Stimulated activated CD4-positive, alpha-beta T cell treated with anti-CD3 and anti-CD28 coated beads, Interleukin-15, amount 100 ng/mL, for 24 hours (primary cell): Measurements from ENCODE around the gene S100A16.
"Not testable (repeated sequence)": the region's sequence is repeated elsewhere in the genome, so short reads cannot be mapped to it uniquely, and the experiment has no call there.

Source experiments
- DNase-seq: peaks from one replicate; pipeline ENCODE4 v3.0.0-alpha.2; 2020

S100A16 gene

GRCh38 chr1:153614189-153614900 is 1.4 kb upstream of the S100A16 start:
- DNase-seq = no peak

DNA sequence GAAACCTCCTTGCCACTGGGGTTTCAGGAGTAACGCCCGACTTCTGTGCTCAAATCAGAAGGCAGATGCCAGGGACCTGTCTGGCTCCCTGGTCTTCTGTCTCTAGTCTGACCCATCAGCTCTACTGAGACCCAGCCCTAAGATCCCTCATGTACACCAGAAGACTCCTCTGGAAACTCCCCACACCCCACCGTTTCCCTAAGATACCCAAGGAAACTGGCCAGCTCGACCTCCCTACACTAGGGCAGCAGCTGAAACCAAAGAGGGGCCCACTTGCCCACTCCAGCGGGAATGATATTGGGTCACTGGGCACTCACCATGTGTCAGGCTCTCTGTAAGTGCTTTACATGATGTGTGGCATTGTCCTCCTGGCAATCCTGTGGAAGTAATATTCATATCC is 469 bp upstream of the S100A16 start:
- DNase-seq = no peak

DNA sequence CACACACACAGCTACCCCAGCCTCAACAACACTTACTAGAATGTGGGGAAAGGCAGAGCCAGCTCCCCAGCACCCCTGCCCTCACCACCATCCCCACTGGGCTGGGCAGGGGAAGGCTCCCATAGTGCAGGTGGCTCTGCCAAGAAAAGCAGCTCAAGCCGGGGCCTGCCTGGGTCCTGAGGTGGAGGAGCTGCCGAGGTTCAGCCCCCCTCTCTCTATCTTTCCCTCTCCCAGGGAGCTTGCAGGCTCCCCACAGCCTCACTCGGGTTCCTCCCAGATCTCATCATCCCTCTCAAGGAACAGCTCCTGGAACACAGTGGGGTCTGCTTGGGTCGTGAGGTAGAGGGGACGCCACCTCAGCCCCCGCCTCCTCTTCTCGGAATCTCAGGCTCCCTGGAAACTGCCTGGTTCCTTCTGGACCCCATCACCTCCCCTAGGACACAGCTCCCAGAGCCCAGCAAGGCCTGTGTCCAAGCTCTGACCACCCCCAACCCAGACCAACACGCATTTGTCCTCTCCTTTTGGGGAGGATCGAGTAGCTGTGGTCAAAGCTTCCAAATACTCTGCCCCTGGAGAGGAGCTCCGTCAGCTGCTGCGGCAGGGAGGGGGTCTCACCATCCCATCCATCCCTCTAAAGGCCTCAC is 704 bp downstream of the S100A16 start:
- no peak for DNase-seq

DNA sequence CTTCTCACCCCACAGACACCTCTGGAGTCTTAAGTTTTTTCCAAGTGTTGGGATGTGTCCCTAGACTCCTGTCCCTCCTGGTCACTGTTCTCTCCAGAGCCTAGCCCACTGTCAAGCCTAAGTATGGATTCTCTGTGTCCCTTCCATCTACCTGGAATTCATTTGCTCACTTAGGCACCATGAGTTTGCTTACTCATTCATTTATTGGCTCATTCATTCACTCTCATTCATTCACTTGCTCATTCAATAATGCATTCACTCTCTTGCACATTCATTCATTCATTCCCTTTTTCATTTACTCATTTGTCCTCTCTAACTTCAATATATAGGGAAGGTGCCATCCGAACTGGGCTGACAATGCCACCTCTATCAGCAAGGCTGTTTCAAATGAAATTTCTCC is 1.6 kb downstream of the S100A16 start:
- DNase-seq = no peak

- no peak for DNase-seq
Measured at GRCh38 chr1:153610811-153611301, 2.1 kb downstream of the S100A16 start.

DNA sequence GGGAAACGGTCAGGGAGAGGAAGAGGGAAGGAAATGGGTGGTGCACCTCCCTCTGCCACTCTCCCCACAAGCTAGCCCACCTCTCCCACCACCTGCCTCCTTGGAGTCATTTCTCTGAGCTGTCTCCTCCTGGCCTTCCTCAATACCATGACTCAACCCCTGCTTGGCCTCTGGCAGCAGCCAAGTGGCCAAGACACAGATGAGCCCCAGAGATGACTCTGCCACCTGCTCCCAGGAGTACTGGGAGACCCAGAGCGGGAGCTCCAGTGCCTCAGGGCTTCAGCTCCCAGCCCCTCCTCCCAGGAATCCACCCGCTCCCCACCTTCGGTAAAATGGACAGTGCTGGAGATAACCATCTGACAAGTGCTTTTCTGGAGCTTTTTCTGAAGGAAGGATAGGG is 2.6 kb downstream of the S100A16 start:
- DNase-seq = no peak

DNA sequence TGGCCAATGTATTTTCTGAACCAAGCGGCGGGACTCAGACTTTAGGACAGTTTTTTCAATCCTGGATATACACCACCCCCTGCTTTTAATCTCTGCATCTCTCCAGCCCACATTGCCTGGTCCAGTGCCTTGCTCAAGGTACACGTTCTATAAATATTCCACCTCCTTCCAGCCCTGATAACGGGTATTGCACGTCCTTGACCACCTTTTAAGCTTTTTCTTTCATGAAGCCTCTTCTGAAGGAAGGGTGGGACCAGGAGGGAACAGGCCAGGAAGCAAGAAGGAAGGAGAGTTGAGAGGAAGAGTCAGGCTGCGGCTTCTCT is 3.4 kb downstream of the S100A16 start:
- DNase-seq = no peak

GRCh38 chr1:153608742-153609584 is 4.0 kb downstream of the S100A16 start:
- DNase-seq = no peak

- no peak for DNase-seq
Measured at GRCh38 chr1:153608089-153608682, 4.8 kb downstream of the S100A16 start.

- DNase-seq = no peak
Measured at GRCh38 chr1:153607381-153607780, 5.6 kb downstream of the S100A16 start.

DNA sequence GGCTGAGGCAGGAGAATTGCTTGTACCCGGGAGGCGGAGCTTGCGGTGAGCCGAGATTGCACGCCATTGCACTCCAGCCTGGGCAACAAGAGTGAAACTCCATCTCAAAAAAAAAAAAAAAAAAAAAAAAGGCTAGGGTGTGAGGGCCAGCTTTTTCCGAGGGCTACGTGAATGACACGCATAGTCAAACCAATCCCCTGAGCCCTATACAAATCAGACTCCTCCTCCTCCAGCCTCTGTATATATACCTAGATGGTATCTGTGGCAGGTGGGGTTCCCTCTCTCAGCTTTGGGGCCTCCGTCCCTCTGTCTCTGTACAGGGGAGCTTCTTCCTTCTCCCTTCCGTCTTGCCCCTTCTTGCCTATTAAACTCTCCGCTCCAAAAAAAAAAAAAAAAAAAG is 6.7 kb downstream of the S100A16 start:
- no peak for DNase-seq

- no peak for DNase-seq
Measured at GRCh38 chr1:153602749-153603148, 10.2 kb downstream of the S100A16 start.

DNA sequence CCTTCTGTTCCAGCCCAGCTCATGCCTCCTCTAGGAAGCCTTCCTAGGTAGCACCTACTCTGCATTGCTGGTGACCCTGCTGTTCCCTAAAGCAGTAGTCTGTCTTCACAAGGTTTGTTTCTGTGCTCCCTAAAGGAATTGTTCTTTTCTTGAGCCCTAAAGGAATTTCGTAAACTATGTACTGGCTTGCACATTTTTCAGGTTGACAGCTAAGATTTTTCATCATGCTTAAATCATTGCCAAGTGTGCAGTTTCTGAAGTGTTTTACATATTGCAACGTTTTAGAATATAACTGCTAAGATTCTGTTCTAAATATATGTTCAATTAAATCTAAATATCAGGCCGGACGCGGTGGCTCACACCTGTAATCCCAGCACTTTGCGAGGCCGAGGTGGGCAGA is 13.1 kb downstream of the S100A16 start:
- DNase-seq = no peak

DNA sequence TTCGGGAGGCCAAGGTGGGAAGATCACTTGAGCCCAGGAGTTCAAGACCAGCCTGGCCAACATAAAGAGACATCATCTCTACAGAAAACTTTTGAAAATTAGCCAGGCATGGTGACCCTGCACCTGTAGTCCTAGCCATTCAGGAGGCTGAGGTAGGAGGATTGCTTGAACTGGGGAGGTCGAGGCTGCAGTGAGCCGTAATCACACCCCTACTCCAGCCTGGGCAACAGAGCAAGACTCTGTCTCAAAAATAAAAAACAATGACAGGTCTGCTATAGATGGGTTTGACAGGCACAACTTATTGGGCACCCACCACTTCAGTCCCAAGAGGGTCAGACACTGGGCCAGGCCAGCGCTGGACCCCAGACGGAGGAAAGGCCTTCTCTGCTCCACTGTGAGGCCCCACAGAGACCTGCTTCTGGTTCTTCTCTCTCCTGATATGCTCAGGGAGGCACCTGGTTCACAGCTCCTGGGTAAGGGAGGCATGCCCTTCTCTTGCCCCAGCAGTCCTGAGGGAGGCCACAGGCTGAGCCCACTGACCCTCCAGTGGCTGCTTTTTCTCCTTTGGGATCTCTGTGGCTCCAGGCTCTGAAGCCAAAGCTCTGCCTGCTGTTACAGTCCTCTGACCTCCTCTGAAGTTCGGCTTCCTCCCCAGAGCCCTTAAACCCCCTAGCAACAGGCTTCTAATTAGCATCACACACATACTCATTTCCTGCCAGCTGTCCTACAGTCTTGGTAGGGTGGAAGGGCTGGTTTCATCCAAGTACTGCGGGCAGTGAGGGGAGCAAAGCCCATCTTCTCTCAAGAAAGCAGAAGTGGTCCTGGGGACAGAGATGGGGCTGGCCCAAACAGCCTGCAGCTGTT is 14.4 kb downstream of the S100A16 start:
- DNase-seq = peak; percentile 20

DNA sequence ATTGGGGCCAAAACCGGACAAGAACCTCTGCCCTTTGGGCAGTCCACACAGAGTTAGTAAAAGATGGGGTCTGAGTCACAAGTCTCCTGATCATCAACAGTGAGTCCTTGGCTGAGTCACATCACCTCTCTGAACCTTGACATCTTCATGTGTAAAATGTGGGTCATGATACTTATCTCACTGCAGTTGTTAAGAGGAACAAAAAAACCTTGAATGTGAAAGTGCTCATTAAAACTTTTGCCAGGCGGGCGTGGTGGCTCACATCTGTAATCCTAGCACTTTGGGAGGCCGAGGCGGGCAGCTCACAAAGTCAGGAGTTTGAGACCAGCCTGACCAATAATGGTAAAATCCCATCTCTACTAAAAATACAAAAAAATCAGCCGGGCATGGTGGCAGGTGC is 15.7 kb downstream of the S100A16 start:
- peak; percentile 18 for DNase-seq

DNA sequence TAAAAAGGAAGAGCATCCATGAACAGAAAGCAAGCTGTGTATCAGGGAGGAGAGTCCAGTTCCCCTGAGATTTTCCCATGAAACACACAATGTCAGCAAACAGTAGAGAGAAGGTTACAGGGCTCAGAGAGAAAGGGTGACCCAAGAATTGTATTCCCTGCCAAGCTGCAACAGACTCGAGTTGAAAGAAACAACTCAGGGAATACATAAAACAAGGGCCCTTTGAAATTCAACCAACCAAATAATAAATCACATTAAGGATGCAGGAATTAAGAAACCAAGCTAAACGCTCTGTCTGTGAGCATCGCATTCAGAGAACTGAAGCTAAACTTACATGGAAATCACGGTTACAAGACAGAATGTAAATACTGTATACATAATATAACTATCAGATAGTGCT is 20.2 kb downstream of the S100A16 start:
- no peak for DNase-seq

DNA sequence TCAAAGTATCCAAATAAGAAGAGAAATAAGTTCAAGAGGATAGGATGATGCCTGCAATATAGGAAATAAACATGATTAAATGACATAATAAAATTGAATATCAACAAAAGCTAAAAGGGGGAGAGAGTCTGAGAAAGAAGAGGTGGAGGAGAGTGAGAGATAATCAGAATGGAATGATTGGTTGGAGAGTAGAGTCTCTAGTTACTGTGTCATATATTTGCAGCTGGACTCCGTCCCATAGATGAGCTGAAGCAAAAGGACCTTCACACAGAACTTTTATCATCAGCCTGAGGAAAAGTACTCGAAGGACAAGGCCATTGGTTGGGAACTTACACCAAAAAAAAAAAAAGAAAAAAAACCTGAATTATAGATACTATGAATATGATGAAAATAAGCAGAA is 24.5 kb downstream of the S100A16 start:
- DNase-seq = no peak

- not testable (repeated sequence) for DNase-seq
Measured at GRCh38 chr1:153588033-153588432, 24.9 kb downstream of the S100A16 start.

DNA sequence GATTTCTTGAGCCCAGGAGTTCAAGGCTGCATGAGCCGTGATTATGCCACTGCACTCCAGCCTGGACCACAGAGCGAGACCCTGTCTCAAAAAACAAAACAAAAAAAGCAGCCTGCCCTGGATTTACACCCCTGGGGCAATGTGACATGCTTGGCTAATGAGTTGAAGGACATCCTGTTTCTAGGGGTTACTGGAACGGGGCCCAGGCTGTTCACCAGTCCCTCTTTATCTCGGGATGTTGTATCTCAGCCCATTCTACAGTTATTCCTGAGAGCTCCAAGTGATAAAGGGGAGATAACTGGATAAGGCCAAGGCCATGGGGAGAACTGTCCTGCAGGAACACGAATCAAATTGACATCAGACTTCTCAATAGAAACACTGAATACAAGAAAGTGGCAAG is 25.6 kb downstream of the S100A16 start:
- DNase-seq = no peak

DNA sequence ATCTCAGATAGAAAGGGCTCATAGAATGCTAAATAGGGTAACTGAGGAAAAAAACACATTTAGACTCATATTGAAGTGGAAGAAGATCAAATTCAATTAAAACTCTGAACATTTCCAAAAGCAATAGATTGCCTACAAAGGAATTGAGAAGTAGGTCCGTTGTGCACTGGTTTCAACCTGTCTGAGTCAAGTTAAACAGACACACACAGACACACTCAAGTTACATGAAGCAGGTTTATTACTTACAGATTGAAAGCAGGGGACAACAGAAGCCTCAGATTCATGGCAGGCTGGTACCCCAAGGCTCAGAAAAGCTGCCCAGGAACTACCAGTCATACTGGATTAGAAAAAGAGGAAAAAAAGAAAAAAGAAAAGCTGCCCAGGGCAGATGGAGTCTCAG is 26.6 kb downstream of the S100A16 start:
- no peak for DNase-seq

DNA sequence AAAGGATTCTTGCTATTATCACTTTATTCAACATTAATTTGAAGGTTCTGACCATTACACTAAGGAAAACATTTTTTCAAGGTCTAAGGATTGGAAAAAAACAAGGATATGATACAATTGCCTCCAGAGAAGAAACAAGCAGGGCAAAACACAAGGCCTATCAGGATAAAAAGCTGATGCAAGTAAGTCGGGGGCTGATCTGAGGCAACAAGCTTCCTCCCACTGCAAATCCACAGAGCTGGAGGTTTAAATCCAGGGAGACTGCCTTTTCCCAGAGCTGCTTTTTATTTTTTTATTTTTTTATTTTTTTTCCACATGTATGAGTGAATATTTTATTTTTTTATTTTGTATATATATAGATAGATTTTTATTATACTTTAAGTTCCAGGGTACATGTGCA is 27.9 kb downstream of the S100A16 start:
- no peak for DNase-seq

- no peak for DNase-seq
Measured at GRCh38 chr1:153583976-153584375, 29.0 kb downstream of the S100A16 start.

DNA sequence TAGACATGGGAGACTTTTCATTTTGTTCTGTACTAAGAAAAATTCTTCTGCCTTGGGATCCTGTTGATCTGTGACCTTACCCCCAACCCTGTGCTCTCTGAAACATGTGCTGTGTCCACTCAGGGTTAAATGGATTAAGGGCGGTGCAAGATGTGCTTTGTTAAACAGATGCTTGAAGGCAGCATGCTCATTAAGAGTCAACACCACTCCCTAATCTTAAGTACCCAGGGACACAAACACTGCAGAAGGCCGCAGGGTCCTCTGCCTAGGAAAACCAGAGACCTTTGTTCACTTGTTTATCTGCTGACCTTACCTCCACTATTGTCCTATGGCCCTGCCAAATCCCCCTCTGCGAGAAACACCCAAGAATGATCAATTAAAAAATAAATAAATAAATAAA is 29.4 kb downstream of the S100A16 start:
- DNase-seq = not testable (repeated sequence)
